Tibial artery (tissue), 4 donors: ENCODE results near the gene DUS3L.
"Not testable (repeated sequence)": the region's sequence is repeated elsewhere in the genome, so short reads cannot be mapped to it uniquely, and the experiment has no call there.

Experiments used
- DNase-seq, 2 donors: peaks; one replicate each; pipeline ENCODE4 v3.0.0-alpha.2; 2019
- H3K27ac ChIP-seq, 2 donors: fragments of 200-600 bp; sonication (generic) in 1 of 2; 1 replicate in 1 of 2; 2 replicates in 1 of 2; pipeline ENCODE4 v1.5.1; 2018 to 2019; ENCODE audit warnings: mild to moderate bottlenecking in 1 of 2
- H3K27me3 ChIP-seq, 2 donors: fragments of 200-600 bp; sonication (generic) in 1 of 2; one replicate each; pipeline versions ENCODE4 v1.5.1 to v1.6.0; 2016 to 2019
- H3K36me3 ChIP-seq, 3 donors: fragments of 200-600 bp; sonication (generic) in 2 of 3; one replicate each; pipeline ENCODE4 v1.5.1; 2016 to 2019; ENCODE audit warnings: mild to moderate bottlenecking in 2 of 3
- H3K4me1 ChIP-seq, 4 donors: fragments of 200-600 bp; sonication (generic) in 2 of 4; 1 replicate in 3 of 4; 2 replicates in 1 of 4; pipeline ENCODE4 v1.5.1; 2016 to 2019
- H3K4me3 ChIP-seq, 2 donors: fragments of 200-600 bp; sonication (generic) in 1 of 2; 1 replicate in 1 of 2; 2 replicates in 1 of 2; pipeline ENCODE4 v1.5.1; 2018 to 2019; ENCODE audit warnings: mild to moderate bottlenecking in 2 of 2
- H3K9me3 ChIP-seq, 3 donors: fragments of 200-600 bp; sonication (generic) in 1 of 3; one replicate each; pipeline ENCODE4 v1.5.1; 2016 to 2019
- intact Hi-C: fragments of 100-400 bp; cut with DNase I; formaldehyde crosslinking; loops from one replicate; pipeline ENCODE4 v1.15.0; 2023; ENCODE audit warnings: low total_unique reads
- TF ChIP-seq, protein P1 (sequence below), 2 experiments: fragments of 200-600 bp in 1 of 2; fragments of 450-650 bp in 1 of 2; IDR thresholded peaks; one replicate each; pipeline ENCODE4 v1.5.1; 2017 to 2019; ENCODE audit warnings: antibody characterized with exemption in 2 of 2, mild to moderate bottlenecking in 1 of 2, moderate library complexity in 1 of 2

DUS3L gene

GRCh38 chr19:5786593-5787408 lies 4.2 kb downstream of the DUS3L start:
- peaks cover 55 to 65% (median 59%) of the 10 kb centered on the region in 3 donors for H3K36me3 ChIP-seq
- no peaks in the 10 kb centered on the region for H3K27me3 ChIP-seq
- TF ChIP-seq, protein P1, sequence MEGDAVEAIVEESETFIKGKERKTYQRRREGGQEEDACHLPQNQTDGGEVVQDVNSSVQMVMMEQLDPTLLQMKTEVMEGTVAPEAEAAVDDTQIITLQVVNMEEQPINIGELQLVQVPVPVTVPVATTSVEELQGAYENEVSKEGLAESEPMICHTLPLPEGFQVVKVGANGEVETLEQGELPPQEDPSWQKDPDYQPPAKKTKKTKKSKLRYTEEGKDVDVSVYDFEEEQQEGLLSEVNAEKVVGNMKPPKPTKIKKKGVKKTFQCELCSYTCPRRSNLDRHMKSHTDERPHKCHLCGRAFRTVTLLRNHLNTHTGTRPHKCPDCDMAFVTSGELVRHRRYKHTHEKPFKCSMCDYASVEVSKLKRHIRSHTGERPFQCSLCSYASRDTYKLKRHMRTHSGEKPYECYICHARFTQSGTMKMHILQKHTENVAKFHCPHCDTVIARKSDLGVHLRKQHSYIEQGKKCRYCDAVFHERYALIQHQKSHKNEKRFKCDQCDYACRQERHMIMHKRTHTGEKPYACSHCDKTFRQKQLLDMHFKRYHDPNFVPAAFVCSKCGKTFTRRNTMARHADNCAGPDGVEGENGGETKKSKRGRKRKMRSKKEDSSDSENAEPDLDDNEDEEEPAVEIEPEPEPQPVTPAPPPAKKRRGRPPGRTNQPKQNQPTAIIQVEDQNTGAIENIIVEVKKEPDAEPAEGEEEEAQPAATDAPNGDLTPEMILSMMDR (IDR thresholded peaks at IDR 0.05): no peak
- no peak for DNase-seq
- H3K4me3 ChIP-seq: no peak overlapping the region
- intact Hi-C loops: no loop called here
- H3K4me1 ChIP-seq: peaks cover 0 to 8% (median 7%) of the 10 kb centered on the region in 4 donors
- no peak overlapping the region for H3K27ac ChIP-seq
- H3K9me3 ChIP-seq: no peaks in the 10 kb centered on the region

- H3K36me3 ChIP-seq: peaks cover 55 to 65% (median 59%) of the 10 kb centered on the region in 3 donors
- H3K4me1 ChIP-seq: peaks cover 0 to 8% (median 7%) of the 10 kb centered on the region in 4 donors
- no peaks in the 10 kb centered on the region for H3K27me3 ChIP-seq
- no peak for DNase-seq
- no peaks in the 10 kb centered on the region for H3K9me3 ChIP-seq
- intact Hi-C loops: no loop called here
- H3K4me3 ChIP-seq: no peak overlapping the region
- TF ChIP-seq, protein P1 (IDR thresholded peaks at IDR 0.05): no peak
- H3K27ac ChIP-seq: no peak overlapping the region
Observed at GRCh38 chr19:5785423-5785822, 5.5 kb downstream of the DUS3L start.

DNA sequence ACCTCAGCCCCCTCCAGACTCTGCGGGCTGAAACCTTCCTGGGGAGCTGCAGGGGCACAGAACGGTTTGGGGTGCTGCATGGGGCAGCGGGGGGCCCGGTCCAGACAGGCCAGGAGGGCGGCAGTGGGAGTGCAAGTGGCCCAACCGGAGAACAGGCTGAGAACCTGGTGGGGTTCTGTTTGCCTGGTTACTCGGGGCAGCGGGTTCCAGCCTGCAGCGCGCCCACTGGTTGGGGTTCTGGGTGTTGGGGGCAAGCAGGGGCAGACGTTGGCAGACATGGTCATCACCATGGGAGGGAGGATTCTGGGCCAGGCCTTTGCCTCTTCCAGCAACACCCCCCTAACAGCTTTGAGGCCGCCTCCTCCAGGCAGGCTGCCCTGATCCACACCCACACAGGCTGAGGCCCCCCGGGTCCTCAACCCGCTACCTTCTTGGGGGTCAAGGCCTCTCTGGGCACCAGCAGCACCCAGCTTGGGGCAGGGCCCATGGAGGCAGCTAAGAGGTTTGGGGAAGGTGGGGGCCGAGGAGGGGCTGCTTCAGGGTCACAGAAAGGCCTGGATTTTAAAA lies 6.3 kb downstream of the DUS3L start, which contains the start of gene PRR22:
PRR22 (minus strand) TSS at position 166 of the 567 bp plus-strand sequence; CDS start at position 80, 86 bp downstream.
- peaks cover 0 to under 1% (median 0%) of the 10 kb centered on the region in 4 donors for H3K4me1 ChIP-seq
- H3K27me3 ChIP-seq: no peaks in the 10 kb centered on the region
- H3K36me3 ChIP-seq: peaks cover 50 to 61% (median 55%) of the 10 kb centered on the region in 3 donors
- intact Hi-C loops: no loop called here
- TF ChIP-seq, protein P1 (IDR thresholded peaks at IDR 0.05): no peak
- H3K27ac ChIP-seq: no peak within 1 kb of the TSS
- no peaks in the 10 kb centered on the region for H3K9me3 ChIP-seq
- no peak for DNase-seq
- H3K4me3 ChIP-seq: no peak within 1 kb of the TSS

GRCh38 chr19:5782945-5783919 lies 7.7 kb downstream of the DUS3L start:
- TF ChIP-seq, protein P1 (IDR thresholded peaks at IDR 0.05): no peak
- Histone ChIP-seq H3K4me3 (no peak overlapping the region), H3K4me1 (no peaks in the 10 kb centered on the region), H3K27ac (no peak overlapping the region), H3K36me3 (peaks cover 36 to 47% (median 40%) of the 10 kb centered on the region in 3 donors), H3K27me3 (no peaks in the 10 kb centered on the region), H3K9me3 (no peaks in the 10 kb centered on the region)
- intact Hi-C loops: no loop called here
- no peak for DNase-seq

DNA sequence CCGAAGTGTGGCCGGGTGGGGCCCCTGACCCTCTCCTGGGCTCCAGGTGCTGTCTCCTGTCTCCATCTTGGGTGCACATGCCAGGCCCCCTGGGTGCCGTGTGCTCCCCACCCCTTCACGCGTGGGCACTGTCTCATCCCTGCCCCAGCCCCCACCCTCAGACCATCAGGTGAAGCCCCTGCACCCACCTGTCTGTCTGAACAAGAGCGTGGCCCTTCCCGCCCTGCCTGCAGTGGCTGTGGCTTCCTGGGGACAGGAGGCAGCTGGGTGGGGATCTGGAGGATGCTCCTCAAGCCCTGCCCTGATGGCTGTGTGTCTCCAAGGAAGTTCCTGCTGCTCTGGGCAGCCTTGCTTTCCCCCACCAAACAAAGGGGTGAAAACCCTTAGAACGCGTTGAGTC lies 8.6 kb downstream of the DUS3L start:
- no peaks in the 10 kb centered on the region for H3K27me3 ChIP-seq
- H3K4me3 ChIP-seq: no peak overlapping the region
- H3K4me1 ChIP-seq: no peaks in the 10 kb centered on the region
- intact Hi-C loops: no loop called here
- H3K27ac ChIP-seq: no peak overlapping the region
- H3K36me3 ChIP-seq: peaks cover 27 to 38% (median 31%) of the 10 kb centered on the region in 3 donors
- DNase-seq: no peak
- H3K9me3 ChIP-seq: no peaks in the 10 kb centered on the region
- TF ChIP-seq, protein P1 (IDR thresholded peaks at IDR 0.05): no peak

GRCh38 chr19:5780916-5781315 lies 10.0 kb downstream of the DUS3L start:
- H3K4me3 ChIP-seq, DNase-seq, H3K27me3 ChIP-seq, H3K27ac ChIP-seq, H3K9me3 ChIP-seq, intact Hi-C loops, H3K4me1 ChIP-seq: not testable (repeated sequence)
- H3K36me3 ChIP-seq: peaks cover 13 to 24% (median 17%) of the 10 kb centered on the region in 3 donors
